NB4 (cell line): ENCODE measurements around the gene KCTD17.

Experiments used
- MAX ChIP-seq: IDR thresholded peaks from 2 replicates; pipeline ENCODE4 v1.6.1; 2011; ENCODE audit warnings: low read depth, low read length
- MYC ChIP-seq: IDR thresholded peaks from 2 replicates; pipeline ENCODE4 v1.6.1; 2011; ENCODE audit warnings: low read depth, low read length
- POLR2A ChIP-seq: IDR thresholded peaks from 2 replicates; pipeline ENCODE4 v1.6.1; 2011; ENCODE audit warnings: mild to moderate bottlenecking; ENCODE audit not compliant: insufficient read length; ENCODE audit errors: extremely low read depth
- TF ChIP-seq, protein P1 (sequence below): IDR thresholded peaks from one replicate; pipeline ENCODE4 v1.5.1; 2012; ENCODE audit warnings: low read depth, low read length

DNA sequence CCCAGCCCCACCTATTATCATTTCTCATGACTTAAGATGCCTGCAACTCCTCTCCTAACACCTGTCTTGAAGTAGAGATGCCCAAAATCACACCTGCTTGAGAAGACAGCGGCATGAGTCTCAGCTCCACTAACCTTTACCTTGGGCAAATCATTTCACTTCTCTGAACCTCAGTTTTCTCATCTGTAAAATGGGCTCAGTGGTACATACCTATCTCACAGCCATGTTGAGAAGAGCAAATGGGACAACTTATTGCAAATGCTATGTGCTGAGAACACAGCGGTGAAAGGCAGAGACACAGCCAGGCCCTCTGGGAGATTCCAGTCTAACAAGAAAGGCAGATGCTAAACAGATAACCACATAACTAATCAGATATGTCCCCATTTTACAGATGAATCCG is 40.1 kb upstream of the KCTD17 start:
- TF ChIP-seq, protein P1, sequence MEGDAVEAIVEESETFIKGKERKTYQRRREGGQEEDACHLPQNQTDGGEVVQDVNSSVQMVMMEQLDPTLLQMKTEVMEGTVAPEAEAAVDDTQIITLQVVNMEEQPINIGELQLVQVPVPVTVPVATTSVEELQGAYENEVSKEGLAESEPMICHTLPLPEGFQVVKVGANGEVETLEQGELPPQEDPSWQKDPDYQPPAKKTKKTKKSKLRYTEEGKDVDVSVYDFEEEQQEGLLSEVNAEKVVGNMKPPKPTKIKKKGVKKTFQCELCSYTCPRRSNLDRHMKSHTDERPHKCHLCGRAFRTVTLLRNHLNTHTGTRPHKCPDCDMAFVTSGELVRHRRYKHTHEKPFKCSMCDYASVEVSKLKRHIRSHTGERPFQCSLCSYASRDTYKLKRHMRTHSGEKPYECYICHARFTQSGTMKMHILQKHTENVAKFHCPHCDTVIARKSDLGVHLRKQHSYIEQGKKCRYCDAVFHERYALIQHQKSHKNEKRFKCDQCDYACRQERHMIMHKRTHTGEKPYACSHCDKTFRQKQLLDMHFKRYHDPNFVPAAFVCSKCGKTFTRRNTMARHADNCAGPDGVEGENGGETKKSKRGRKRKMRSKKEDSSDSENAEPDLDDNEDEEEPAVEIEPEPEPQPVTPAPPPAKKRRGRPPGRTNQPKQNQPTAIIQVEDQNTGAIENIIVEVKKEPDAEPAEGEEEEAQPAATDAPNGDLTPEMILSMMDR: no peak
- TF ChIP-seq POLR2A (no peak), MYC (no peak), MAX (no peak)
